Left ventricle myocardium superior (tissue), 1 donor: ENCODE results near the gene FREY1. TPM values are rescaled to one million over a fixed set of nuclear protein-coding genes. Genes with fewer than 3 reads are reported as not detected.

ENCODE experiments used
- ATAC-seq: fragments of 200-7000 bp; cut with Tn5 transposase; one replicate; pipeline ENCODE4 v1.9.1; 2020; ENCODE audit warnings: mild to moderate bottlenecking, moderate library complexity
- DNase-seq: peaks from one replicate; pipeline ENCODE4 v3.0.0-alpha.2; 2020
- intact Hi-C: fragments of 100-400 bp; cut with micrococcal nuclease; formaldehyde crosslinking; loops from one replicate; pipeline ENCODE4 v1.11.0; 2022
- total RNA-seq: library from RNA; stranded (reverse); fragmentation: NEBNext Ultra II Directional; extraction: Animal tissue kit (Norgen Biotek cat#: 25700); gene quantifications from one replicate; pipeline ENCODE4 v1.2.1, GENCODE V29; 2021
- donor health status: DM: no; HTN: yes; CAD: no; lungs with severe emphysema.

The FREY1 gene
- total RNA-seq, 1 donor from 2014 or later: 0.52 TPM

GRCh38 chr11:45930031-45930794 is 23.1 kb upstream of the FREY1 start:
- ATAC-seq (peak; percentile 90), DNase-seq (peak; percentile 74)
- intact Hi-C loops: no loop called here

GRCh38 chr11:45929486-45930030 is 22.5 kb upstream of the FREY1 start:
- DNase-seq (no peak), ATAC-seq (no peak)
- intact Hi-C loops: no loop called here

GRCh38 chr11:45928535-45929215 is 21.6 kb upstream of the FREY1 start:
- DNase-seq (no peak), ATAC-seq (no peak)
- intact Hi-C loops: no loop called here

GRCh38 chr11:45927684-45928413 is 20.8 kb upstream of the FREY1 start:
- no peak for DNase-seq

GRCh38 chr11:45927332-45927683 is 20.2 kb upstream of the FREY1 start:
- intact Hi-C loops: no loop called here
- ATAC-seq (no peak), DNase-seq (no peak)

More at GRCh38 chr11:45927684-45928413, 20.8 kb upstream of the FREY1 start:
- intact Hi-C loops: no loop called here
- ATAC-seq: no peak

GRCh38 chr11:45926536-45927331 is 19.7 kb upstream of the FREY1 start:
- ATAC-seq (no peak), DNase-seq (no peak)

GRCh38 chr11:45926001-45926401 is 18.9 kb upstream of the FREY1 start:
- no peak for ATAC-seq
- intact Hi-C loops: no loop called here
- DNase-seq: no peak

More at GRCh38 chr11:45926536-45927331, 19.7 kb upstream of the FREY1 start:
- intact Hi-C loops: no loop called here

- intact Hi-C loops: no loop called here
- DNase-seq: no peak
- ATAC-seq: no peak
Observed at GRCh38 chr11:45925550-45925949, 18.5 kb upstream of the FREY1 start.

GRCh38 chr11:45924927-45925326 is 17.9 kb upstream of the FREY1 start:
- no peak for ATAC-seq
- intact Hi-C loops: no loop called here
- DNase-seq: no peak

- intact Hi-C loops: no loop called here
- no peak for DNase-seq
- no peak for ATAC-seq
Observed at GRCh38 chr11:45924036-45924915, 17.2 kb upstream of the FREY1 start.

GRCh38 chr11:45922425-45923082 is 15.5 kb upstream of the FREY1 start, which contains the start of gene LARGE2:
LARGE2 (plus strand) TSS chr11:45922656; CDS start chr11:45922883, 227 bp downstream.
- intact Hi-C loops: no loop called here
- DNase-seq: no peak
- no peak for ATAC-seq

GRCh38 chr11:45921561-45922424 is 14.7 kb upstream of the FREY1 start:
- intact Hi-C loops: no loop called here
- DNase-seq (peak; percentile 32), ATAC-seq (no peak)

GRCh38 chr11:45920531-45921477 is 13.7 kb upstream of the FREY1 start:
- DNase-seq (peak; percentile 7), ATAC-seq (no peak)
- intact Hi-C loops: no loop called here

GRCh38 chr11:45919806-45920530 is 12.9 kb upstream of the FREY1 start:
- DNase-seq: peak; percentile 30
- intact Hi-C loops: no loop called here
- no peak for ATAC-seq
